ENCODE measurements around the gene GANC. TPM values are rescaled to one million over a fixed set of nuclear protein-coding genes. Genes with fewer than 3 reads are reported as not detected.

GANC gene
- total RNA-seq, 1 experiment from 2014 or later: 15.8 TPM

- Histone ChIP-seq H4K8ac (replicated peaks; ENCODE audit: insufficient read length, low read depth, low read length) (no peak overlapping the region), H3K9me3 (ENCODE audit: control insufficient read depth, low read depth, low read length) (no peaks in the 10 kb centered on the region), H4K20me1 (ENCODE audit: control insufficient read depth, insufficient read depth, insufficient read length) (no peaks in the 10 kb centered on the region), H3K9ac (ENCODE audit: extremely low read depth, insufficient read length, low read length) (no peak overlapping the region), H3T11ph (ENCODE audit: low read length) (no peak overlapping the region), H3K27ac (ENCODE audit: insufficient read length, low read depth, low read length) (no peak overlapping the region), H3K4me1 (ENCODE audit: insufficient read depth, low read length) (peaks cover 11% of the 10 kb centered on the region; the same call in 1 of the 2 replicates), H2AFZ (ENCODE audit: low read length) (no peak overlapping the region), H2BK20ac (ENCODE audit: low read depth, low read length, poor library complexity, severe bottlenecking) (no peak overlapping the region), H3K27me3 (ENCODE audit: insufficient read depth, low read length) (no peaks in the 10 kb centered on the region; the same call in 1 of the 2 replicates), H3K79me2 (ENCODE audit: insufficient read depth, low read length) (no peaks in the 10 kb centered on the region), H2BK15ac (ENCODE audit: low read depth, low read length) (no peak overlapping the region), H3K14ac (ENCODE audit: insufficient read depth, low read length) (no peak overlapping the region), H3K23ac (ENCODE audit: insufficient read length, low read depth, low read length) (no peak overlapping the region), H2BK120ac (ENCODE audit: low read depth, low read length, poor library complexity, severe bottlenecking) (no peak overlapping the region), H2BK5ac (ENCODE audit: insufficient read length, low read length) (no peak overlapping the region), H3K4ac (ENCODE audit: low read depth, low read length) (no peak overlapping the region), H3K18ac (ENCODE audit: insufficient read length, low read depth, low read length) (no peak overlapping the region), H2AK5ac (ENCODE audit: insufficient read length, low read length) (no peak overlapping the region), H3K23me2 (ENCODE audit: insufficient read length, low read depth, low read length, poor library complexity, severe bottlenecking) (no peaks in the 10 kb centered on the region), H4K91ac (ENCODE audit: insufficient read length, low read depth, low read length) (no peak overlapping the region), H3K4me2 (ENCODE audit: insufficient read depth, insufficient read length, low read length) (no peak overlapping the region), H4K5ac (ENCODE audit: insufficient read length, low read depth, low read length) (no peak overlapping the region), H2BK12ac (ENCODE audit: insufficient read length, low read depth, low read length) (no peak overlapping the region), H3K79me1 (ENCODE audit: insufficient read depth, low read depth, low read length, poor library complexity, severe bottlenecking) (no peaks in the 10 kb centered on the region), H3K56ac (ENCODE audit: insufficient read length, low read depth, low read length) (no peak overlapping the region)
- no peak overlapping the region for H3K4me3 Mint-ChIP-seq
- TF ChIP-seq CTCF (conservative IDR thresholded peaks at IDR 0.05): no peak
- no peak for DNase-seq
- no CpG with 5 or more reads among the region's 3 CpGs for WGBS (ENCODE audit: extremely low coverage, insufficient read length, low lambda C conversion rate)
- H3K4me1 Mint-ChIP-seq: peaks cover 10 to 20% of the 10 kb centered on the region in 2 experiments
- H3K9me3 Mint-ChIP-seq: peaks cover 18 to 19% of the 10 kb centered on the region in 2 experiments
- H3K27ac Mint-ChIP-seq: no peak overlapping the region
- H3K27me3 Mint-ChIP-seq (ENCODE audit: low read depth): peaks cover 18% of the 10 kb centered on the region
- peaks cover 8 to 16% (median 12%) of the 10 kb centered on the region in 3 experiments; a peak in 6 of 7 replicates for H3K36me3 Mint-ChIP-seq (ENCODE audit: insufficient read depth in 1 of 3, low read depth in 3 of 3)
Measured at GRCh38 chr15:42368096-42368495, 95.1 kb downstream of the GANC start.
